Stimulated activated CD8-positive, alpha-beta memory T cell treated with anti-CD3 and anti-CD28 coated beads, Interleukin-12 subunit alpha, Interleukin-12 subunit beta, amount 100 ng/mL, for 1 hour (primary cell): ENCODE measurements around the gene TAS1R2.

Experiments
- DNase-seq: peaks from one replicate; pipeline ENCODE4 v3.0.0-alpha.2; 2020; ENCODE audit warnings: low read depth

The TAS1R2 gene

DNA sequence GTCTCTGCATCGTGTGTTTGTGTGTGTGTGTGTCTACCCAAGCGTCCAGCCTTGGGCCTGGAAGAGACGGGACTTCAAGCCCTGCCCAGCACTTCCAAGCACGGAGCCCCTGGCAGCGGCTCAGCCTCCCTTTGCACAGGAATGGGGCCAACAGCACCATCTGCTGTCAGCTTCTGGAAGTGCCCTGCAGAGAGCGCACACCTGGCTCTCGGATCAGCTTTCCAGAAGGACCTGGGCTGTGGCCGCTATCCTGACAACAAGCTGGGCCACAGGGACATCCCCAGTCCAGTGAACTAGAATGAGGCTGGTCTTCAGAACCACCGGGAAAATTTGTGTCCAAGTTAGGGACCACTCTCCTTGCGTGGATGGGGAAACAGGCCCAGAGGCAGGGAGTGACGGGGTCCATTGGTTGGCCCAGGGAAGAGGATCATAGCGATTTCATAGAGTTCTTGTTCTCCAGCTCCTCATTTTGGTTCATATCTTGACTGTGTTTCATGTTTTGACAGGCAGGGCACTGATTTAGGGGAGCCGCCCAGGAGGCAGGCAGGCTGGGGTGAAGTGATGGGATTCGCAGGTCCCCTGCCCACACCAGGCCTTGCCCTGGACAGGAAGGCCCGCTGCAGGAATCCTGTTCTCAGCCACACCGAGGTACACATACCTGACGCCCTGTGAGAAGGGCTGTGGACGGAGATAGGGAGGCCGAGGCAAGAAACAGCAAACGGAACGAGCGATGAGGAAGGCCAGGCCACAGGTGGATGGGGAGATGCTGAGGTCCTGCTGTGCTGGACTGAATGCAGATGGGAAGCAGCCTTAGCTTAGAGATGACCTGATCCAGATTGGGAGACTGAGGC is 38.4 kb downstream of the TAS1R2 start:
- peak; percentile 17 for DNase-seq

DNA sequence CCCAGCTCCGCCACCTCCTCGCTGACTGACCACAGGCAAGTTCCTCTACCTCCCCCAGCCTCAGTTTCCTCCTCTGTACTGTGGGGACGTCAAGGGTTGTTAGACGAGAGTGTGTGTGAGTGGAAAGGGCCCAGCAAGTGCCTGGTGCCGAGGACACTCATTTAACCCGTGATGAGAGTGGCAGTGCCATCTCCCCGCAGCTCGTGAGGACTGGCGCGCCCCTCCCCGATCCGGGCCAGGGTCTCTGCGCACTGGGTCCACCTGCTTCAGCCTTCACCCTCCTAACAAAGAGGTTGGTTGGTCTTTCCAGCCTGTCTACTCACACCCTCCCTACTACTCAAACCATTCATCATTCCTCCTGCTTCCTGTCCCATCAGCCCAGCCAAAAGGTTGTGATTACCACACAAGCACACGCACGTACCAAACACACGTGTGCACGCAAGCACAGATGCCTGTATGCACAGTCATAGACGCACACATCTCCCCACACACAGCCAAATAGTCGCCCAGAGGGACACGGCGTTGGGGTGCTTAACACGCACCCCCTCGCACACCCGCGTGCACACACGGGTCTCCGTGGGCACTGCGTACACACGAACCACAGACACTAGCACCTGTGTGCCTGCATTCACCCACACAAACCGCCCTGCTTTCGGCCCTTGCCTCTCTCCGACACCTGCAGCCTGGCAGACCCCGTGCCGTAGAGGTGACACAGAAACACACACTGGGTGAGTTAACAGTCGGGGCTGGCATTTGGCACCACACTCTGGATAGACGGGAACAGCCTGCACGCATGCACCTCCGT is 39.3 kb downstream of the TAS1R2 start:
- no peak for DNase-seq

DNA sequence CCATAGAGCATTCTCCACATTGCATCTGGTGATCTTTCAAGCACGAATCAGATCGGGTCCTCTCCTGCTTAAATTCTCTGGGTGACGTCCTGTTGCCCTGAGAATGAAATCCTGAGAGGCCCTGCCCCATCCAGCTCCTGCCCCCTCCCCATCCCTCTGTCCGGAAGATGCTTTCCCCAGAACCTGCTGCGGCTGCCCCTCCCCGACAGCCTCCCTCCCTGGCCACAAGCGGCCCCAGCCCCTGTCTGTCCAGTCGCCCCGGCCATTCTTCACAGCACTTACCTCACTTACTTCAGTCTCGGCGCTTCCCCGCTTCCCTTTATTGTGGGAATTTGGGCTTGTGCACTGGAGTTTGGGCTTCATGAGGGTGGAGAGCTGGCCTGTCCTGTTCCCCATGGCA is 40.3 kb downstream of the TAS1R2 start:
- DNase-seq, result no peak

DNA sequence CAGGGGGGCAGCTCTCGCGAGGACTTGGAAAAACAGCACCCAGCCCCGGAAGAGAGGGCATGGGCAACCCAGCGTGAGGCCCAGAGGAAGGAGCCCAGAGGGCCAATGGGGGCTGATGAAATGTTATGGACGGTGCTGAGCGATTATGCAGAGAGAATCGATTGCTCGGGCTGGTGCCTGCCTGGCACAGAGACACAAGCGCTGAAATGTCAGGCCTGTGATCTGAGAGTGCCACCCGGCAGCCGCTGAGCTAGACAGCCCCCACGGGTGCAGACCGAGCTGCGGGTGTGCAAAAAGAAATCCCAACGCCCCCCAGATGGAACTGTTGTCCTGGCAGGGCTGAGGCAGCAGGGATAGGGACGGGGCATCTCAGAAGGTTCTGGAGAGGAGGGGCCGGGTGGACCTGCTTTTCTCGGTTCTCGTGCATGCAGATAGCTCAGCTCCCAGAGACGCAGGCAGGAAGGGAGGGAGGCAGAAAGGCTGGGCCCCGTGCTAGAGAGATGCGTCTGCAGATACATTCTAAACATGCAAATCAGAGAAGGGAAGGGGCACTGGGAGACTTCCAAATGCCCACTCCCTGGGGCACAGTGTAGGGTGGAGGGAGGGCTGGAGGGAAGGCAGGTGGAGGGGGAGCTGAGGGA is 41.5 kb downstream of the TAS1R2 start:
- DNase-seq, result no peak

DNA sequence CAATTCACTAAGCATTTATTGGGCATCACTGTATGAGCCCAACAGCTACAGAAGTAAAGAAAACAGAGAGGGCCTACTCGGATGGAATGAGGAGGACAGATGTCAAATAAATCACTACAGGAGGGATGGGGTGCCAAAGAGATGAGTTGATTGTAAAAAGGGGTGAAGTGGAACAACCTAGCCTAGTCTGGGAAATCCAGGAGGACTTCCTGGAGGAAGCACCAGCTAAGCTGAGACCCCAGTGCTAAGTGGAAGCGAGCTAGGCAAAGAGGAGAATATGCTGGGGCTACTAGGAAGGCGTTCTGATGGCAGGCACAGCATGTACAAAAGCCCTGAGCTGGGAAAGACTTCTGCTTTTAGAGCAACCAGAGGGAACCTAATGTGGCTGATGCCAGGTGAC is 42.1 kb downstream of the TAS1R2 start:
- DNase-seq, result no peak

DNA sequence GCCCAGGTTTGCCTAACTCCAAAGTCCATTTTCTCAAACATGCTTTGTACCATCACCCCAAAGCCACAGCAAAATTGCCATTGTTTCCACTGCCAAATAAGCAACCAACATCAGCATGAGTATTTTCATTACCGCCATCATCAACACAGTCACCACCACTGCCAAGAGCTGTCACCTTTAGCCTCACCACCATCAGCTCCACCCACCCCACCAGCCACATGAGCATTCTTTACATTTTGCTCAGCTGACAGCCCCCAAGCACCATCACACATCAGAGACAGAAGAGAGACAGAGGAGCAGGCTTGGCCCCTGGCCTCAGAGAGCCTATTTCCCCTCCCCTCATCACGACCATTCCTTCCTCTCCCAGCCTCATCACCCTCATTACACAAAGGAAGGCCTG is 42.7 kb downstream of the TAS1R2 start:
- no peak for DNase-seq

DNA sequence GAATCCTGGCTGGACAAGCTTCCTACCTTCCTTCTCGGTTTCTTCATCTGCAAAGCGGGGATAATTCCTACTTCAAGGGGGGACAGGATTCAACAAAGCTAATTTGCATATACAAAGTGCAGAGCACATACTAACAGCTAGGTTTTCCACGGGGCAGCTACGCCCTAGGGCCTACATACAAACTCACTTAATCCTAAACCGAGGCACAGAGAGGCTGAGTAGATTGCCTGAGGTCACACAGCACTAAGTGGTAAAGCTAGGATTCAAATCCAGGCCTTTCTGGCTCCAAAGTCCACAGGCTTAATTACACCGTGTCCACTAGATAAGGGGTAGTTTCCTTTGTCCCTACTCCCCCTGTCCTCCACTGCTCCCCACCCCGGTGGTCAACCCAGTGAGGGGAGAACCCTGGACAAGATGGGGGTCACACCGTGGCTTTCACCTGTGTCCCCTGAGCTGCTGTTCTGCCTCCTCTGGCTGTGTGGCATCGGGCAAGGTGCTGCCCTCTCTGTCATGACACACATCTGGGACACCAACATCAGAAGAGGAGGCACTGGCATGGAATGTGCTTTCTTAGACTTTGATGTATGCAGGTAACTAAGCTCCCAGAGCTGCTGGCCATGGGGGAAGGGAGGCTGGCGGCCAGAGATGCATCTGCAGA is 44.5 kb downstream of the TAS1R2 start:
- DNase-seq, result no peak

DNA sequence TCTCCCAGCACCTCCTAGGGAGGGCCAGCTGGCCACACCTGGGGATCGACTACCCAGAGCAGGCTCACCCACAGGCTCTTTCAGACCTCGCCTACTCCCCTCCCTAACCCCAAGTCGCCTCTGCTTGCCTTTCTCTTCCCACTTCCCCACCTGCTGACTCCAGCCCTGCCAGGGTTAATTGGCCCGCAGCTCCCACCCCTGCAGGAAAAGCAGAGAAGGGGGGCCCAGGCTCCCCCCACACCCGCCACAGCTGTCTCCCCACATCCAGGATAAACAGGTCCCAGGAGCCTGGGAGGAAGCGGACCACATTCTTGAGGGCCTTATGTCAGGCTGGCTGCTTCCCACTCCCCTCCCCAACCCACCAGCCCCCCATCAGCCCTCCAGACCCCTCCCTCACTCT is 45.0 kb downstream of the TAS1R2 start:
- DNase-seq, result no peak

DNA sequence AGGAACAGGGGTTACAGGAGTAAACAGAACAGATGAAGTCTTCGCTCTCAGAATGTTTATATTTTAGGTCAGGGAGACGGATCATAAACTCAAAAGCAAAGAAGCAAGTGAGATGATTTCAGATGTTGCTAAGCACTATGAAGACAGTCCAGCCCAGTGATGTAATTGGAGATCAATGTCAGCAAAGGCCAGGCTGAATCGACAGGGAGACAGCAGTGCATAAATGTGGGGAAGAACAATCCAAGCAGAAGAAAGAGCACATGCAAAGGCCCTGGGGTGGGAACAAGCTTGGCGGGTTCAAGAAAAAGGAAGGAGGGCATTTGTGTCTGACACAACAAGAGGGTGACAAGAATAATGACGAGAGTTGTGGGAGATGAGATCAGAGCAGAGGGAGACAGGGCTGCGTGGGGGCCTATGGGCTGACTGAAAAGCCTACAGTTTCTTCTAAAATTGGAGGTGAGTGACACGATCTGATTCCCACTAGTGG is 47.0 kb downstream of the TAS1R2 start:
- no peak for DNase-seq

DNA sequence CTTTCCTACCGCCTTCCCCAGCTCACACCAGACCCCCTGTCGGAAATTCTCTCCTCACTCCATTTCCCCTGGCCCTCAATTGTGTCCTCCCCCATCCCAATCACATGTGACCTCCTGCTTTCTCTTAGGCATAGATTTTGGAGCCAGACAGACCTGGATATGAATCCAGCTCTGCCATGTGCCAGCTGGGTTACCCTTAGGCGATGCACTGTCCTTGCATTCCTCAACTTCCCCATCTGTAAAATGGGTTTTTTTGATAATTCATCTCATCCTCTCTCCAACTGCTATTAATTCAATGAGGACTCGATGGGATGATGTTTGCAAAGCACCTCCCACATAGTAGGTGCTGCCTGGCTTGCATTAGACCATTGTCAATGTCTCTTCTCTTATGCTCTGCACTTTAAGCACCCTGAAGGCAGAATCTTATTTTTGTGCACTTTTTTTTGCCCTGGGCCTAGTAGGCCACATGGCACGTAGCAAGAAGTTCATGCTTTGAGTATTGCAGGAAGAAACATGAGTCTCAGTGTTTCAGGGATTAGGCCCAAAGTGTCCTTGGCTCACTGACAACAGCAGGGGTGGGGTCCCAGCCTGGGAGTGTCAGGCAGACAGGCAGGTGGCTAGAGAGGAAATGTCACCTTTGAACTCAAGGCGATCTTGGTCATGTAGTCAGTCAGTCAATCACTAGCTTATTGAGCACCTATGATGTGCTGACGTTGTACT is 47.6 kb downstream of the TAS1R2 start:
- DNase-seq, result no peak

DNA sequence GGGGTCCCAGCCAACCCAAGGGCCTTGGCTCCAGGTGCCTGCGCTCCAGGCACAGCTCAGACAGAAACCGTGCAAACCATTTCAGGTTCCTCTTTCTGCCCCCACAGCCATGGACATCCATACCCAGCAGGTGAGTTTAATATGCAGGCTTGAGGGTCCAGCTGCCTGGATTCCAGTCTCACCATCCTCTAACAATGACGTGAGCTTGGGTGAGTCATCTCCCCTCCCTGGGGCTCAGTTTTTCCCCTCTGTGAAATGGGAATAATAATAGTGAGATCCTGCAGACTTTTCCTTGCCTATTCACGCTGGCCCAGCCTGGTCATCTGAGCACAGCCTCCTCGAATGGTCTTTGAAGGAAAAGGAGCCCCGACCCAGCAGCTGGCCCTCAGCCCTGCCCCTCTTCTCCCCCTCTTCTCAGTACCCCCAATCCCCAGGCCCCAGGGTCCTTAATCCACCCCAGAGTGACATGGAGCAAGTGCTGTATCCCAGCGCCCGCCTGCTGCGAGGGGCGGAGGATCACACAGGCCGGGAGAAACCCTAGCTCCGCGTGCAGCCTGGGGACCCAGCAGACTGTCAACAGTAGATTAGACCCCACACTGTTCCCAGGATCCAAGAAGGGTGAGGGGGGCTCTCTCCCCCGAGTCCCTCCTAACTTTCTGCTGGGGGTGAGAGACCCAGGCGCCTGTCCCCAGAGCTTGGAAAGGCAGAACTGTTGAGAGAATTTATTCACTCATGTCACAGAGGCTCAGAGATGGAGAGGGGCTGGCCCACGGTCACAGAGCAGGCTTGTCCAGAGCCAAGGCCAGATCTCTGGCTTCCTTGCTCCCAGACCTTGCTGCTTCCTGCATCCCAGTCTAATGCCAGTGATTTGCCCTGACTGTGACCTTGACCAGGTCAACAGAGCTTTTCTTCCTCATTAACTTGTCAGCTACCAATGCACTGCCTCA is 49.2 kb downstream of the TAS1R2 start:
- DNase-seq, result no peak

DNA sequence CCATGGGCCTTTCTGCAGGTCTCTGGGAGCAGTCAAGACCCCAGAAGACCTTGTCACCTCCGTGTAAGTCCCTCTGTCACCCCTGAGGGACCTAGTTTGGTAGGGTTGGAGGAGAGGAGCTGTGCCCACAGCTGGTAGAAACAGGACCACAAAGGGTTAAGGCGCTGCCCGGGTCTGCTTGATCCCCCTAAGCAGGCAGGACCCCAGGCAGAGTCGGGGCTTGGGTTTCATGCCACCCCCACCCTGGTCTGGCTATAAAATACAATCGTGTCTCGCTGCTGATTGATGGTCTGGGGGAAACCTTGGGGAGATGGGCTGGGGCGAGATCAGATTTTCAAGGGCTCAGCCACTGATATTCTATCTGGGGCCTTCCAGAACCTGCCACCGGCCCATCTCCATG is 50.9 kb downstream of the TAS1R2 start:
- DNase-seq, result no peak

DNA sequence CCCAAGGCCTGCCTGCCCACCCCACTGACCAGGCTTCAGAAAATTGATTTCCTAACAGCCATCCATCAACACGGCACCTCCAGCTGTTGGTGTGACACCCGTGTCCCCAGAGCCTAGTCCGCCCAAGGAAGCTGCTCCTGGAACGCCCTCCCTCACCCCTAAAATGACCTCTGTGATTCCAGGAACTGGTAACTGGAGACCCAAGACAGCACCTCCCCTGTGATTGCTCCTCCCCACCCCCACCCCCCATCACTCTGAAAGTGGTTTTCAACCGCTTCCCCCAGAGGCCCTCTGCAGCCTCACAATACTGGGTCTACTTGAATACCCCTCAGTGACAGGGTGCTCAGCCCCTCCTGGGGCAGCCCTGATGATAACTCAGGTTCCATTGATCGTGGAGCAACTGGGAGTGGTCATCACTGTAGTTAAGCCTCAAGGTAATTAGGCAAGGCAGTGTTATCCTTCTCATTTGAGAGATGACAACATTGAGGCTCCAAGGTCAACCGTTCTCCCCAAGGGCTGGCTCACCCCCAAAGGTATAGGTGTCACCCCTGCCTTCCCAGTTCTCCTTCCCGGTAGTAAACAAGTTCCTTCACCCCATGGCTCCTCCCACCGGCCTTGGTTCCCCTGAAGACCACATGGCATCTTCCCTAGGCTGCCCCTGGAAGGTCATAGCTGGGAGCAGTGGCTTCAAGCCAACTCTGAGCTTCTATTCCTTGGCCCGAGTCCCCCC is 52.0 kb downstream of the TAS1R2 start:
- no peak for DNase-seq

DNA sequence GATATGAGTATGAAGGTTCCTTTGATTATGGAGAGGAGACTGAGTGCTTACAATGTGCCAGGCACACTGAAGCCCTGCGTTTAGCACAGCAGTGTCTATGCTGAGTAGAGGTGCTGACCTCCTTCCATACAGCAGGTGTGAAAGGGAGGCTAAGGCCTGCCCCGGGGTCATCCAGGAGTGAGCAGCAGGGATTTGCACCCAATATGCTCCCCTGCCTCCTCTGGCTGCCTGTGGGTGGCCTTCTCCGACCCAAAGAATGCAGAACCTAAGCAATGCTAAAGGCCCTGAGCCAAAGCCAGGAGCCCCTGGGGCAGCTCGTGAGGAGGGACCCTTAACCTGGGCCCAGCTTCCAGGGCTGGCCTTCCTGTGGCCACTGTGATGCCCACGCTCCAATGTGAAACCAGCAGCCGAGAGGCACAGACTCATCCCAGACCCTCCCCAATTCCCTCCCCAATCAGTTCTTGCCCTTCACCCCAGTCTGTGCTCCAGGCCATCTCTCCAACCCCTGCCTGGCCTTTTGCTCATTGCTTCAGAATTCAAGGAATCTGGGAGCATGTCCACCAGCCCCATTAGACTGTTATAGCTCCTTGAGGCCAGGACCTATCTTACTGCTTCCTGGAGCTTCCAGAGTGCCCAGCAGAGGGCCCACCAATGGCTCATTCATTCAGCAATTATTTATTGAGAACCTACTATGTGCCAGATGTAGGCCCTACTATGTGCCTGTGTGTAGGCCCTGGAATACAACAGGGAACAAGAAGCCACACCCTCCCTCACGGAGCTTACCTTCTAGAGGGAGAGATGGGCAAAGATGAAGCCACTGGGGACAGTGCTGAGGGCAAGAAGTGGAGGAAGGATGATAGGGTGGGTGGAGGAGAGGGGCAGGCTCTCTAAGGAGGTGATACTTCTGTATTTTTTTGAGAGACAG is 53.3 kb downstream of the TAS1R2 start:
- no peak for DNase-seq

DNA sequence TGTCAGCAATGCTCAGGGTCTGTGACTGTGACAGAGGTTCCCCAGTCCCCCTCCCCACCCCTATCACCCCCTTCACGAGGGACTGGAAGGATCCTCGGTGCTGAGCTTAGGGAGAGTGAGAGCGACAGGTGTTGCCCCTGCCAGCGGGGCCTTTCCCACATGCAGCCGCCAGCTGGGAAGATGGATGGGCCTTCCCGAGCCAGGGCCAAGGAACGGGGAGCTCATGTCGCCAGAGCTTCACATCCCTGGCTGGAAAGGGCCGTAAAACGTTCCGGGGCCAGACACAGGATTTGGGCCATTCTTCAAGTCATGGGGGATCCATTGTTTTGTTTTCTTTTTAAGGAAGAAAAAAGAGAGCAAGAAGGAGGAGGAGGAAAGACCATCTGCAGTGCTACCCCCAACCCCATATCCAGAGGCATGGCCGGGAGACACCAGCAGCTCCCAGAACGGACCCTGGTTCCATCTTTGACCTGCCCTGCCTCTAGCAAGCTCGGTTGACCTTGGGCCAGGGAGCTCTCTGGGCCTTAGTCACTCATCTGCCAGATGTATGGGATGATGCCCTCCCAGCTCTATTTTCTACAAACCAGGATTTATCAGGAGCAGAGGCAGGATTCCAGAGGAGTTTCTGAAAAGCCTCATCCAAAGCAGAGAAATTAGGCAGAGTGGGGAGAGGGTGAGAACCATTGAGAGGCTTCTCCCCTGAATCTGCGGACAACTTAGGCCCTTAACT is 54.1 kb downstream of the TAS1R2 start:
- no peak for DNase-seq

DNA sequence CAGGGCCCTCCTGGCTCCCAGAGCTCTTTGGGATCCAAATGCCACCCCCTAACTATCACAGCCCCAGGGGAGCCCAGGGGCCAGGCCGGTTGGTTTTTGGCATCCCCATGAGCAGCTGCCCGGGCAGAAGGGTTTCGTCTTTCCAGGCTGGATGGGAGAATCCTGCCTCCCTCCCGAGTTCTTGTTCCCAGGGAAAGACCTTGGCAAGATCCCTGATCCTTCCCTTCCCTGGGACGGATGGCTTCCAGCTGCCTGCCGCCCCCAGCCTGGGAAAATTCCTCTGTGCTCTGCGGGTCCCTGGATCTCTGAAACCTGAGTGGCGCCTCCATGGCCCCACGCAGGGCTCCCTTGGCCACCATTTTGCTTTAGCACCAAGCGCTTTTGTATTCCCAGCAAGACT is 55.6 kb downstream of the TAS1R2 start:
- no peak for DNase-seq

DNA sequence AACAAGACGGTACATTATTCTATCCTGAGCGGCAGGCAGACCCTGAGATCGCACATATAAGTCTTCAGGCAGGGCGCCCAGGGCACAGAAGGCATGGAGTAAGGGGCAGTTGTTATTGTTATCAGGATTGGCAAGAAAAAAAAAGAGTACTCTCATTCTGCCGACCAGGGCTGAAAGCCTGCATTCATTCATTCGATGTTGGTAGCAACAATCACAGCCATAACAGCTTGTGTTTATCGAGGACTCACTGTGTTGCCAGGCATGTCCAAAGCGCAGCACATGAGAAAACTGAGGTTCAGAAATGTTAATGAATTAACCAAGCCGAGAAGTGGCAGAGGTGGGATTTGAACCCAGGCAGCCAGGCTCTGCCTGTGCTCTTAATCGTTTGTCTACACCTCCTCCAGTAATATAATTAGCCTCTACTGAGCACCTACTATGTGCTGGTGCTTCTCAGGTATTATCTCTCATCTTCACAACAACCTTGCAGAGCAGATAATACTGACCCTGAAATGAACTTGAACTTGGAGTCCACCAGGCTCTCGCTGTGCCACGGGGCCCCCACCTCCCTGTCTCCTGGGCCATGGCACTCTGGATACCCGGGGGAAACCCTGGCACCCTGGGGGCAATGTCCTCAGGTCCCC is 56.2 kb downstream of the TAS1R2 start:
- no peak for DNase-seq
